Osteoblast (primary cell): Measurements from ENCODE around the gene GPR55. TPM values are rescaled to one million over a fixed set of nuclear protein-coding genes. Genes with fewer than 3 reads are reported as not detected.

Experiments
- DNase-seq: peaks from one replicate; pipeline ENCODE4 v3.0.0; 2011; ENCODE audit warnings: low spot score, mixed read lengths; ENCODE audit not compliant: insufficient read length; ENCODE audit errors: missing footprints
- H2AFZ ChIP-seq: 2 replicates; pipeline ENCODE4 v1.6.0; 2011; ENCODE audit warnings: mild to moderate bottlenecking, low read length
- H3K27ac ChIP-seq: 2 replicates; pipeline ENCODE4 v1.5.1; 2011; ENCODE audit warnings: mild to moderate bottlenecking, low read depth, low read length, moderate library complexity
- H3K27me3 ChIP-seq: 2 replicates; pipeline ENCODE4 v1.6.0; 2012; ENCODE audit warnings: mild to moderate bottlenecking, control low read depth, inconsistent platforms, low read length, moderate library complexity; ENCODE audit not compliant: insufficient read depth
- H3K36me3 ChIP-seq: 2 replicates; pipeline ENCODE4 v1.5.1; 2011; ENCODE audit warnings: mild to moderate bottlenecking, low read length, control low read depth, moderate library complexity; ENCODE audit not compliant: insufficient read depth
- H3K4me1 ChIP-seq: 2 replicates; pipeline ENCODE4 v1.5.1; 2011; ENCODE audit warnings: mild to moderate bottlenecking, low read length, control low read depth, moderate library complexity; ENCODE audit not compliant: insufficient read depth
- H3K4me2 ChIP-seq: 2 replicates; pipeline ENCODE4 v1.6.0; 2011; ENCODE audit warnings: mild to moderate bottlenecking, low read length; ENCODE audit not compliant: insufficient read depth
- H3K4me3 ChIP-seq: fragments of 200-600 bp; sonication (generic); 3 replicates; pipeline ENCODE4 v1.5.1; 2012; ENCODE audit warnings: mild to moderate bottlenecking, low read length, inconsistent platforms; ENCODE audit not compliant: insufficient read depth
- H3K79me2 ChIP-seq: 2 replicates; pipeline ENCODE4 v1.6.0; 2012; ENCODE audit warnings: mild to moderate bottlenecking, low read length, control low read depth, inconsistent platforms; ENCODE audit not compliant: insufficient read depth
- H3K9me3 ChIP-seq: 2 replicates; pipeline ENCODE4 v1.5.1; 2011; ENCODE audit warnings: low read depth, low read length, control low read depth
- H4K20me1 ChIP-seq: 2 replicates; pipeline ENCODE4 v1.6.0; 2012; ENCODE audit warnings: mild to moderate bottlenecking, low read length, control low read depth; ENCODE audit not compliant: insufficient read depth
- CTCF ChIP-seq: IDR thresholded peaks from 2 replicates; pipeline ENCODE4 v1.5.1; 2011; ENCODE audit warnings: mild to moderate bottlenecking, low read depth, low read length, moderate library complexity; ENCODE audit errors: extremely low read depth
- total RNA-seq: library from RNA; depleted of rRNA; stranded (reverse); fragments of >200 nt; gene quantifications from 2 replicates; pipeline ENCODE4 v1.2.3, GENCODE V29; 2012

The GPR55 gene
- total RNA-seq, 1 donor = not detected

GRCh38 chr2:230900336-230900995 lies 24.6 kb downstream of the GPR55 start:
- Histone ChIP-seq H3K9me3 (no peaks in the 10 kb centered on the region), H2AFZ (no peak overlapping the region), H4K20me1 (no peaks in the 10 kb centered on the region), H3K4me2 (no peak overlapping the region), H3K4me3 (no peak overlapping the region), H3K36me3 (no peaks in the 10 kb centered on the region), H3K4me1 (no peaks in the 10 kb centered on the region), H3K27me3 (peaks cover 28% of the 10 kb centered on the region), H3K27ac (no peak overlapping the region), H3K79me2 (no peaks in the 10 kb centered on the region)
- TF ChIP-seq CTCF = no peak
- no peak for DNase-seq

GRCh38 chr2:230899786-230900185 lies 25.3 kb downstream of the GPR55 start:
- DNase-seq = no peak

GRCh38 chr2:230899287-230899686 lies 25.8 kb downstream of the GPR55 start:
- H3K36me3 ChIP-seq = no peaks in the 10 kb centered on the region
- no peak overlapping the region for H3K4me2 ChIP-seq
- no peaks in the 10 kb centered on the region for H3K4me1 ChIP-seq
- DNase-seq = no peak
- H3K4me3 ChIP-seq = no peak overlapping the region
- no peaks in the 10 kb centered on the region for H3K79me2 ChIP-seq
- no peak overlapping the region for H2AFZ ChIP-seq
- H3K27me3 ChIP-seq = peaks cover 30% of the 10 kb centered on the region
- no peaks in the 10 kb centered on the region for H3K9me3 ChIP-seq
- H3K27ac ChIP-seq = no peak overlapping the region
- H4K20me1 ChIP-seq = no peaks in the 10 kb centered on the region
- TF ChIP-seq CTCF = no peak

More at GRCh38 chr2:230899786-230900185, 25.3 kb downstream of the GPR55 start:
- Histone ChIP-seq H3K9me3 (no peaks in the 10 kb centered on the region), H3K4me3 (no peak overlapping the region), H3K27me3 (peaks cover 30% of the 10 kb centered on the region), H3K36me3 (no peaks in the 10 kb centered on the region), H2AFZ (no peak overlapping the region), H3K4me2 (no peak overlapping the region), H3K27ac (no peak overlapping the region), H4K20me1 (no peaks in the 10 kb centered on the region), H3K4me1 (no peaks in the 10 kb centered on the region), H3K79me2 (no peaks in the 10 kb centered on the region)
- TF ChIP-seq CTCF = no peak

- Histone ChIP-seq H3K4me1 (no peaks in the 10 kb centered on the region), H3K79me2 (no peaks in the 10 kb centered on the region), H3K36me3 (no peaks in the 10 kb centered on the region), H2AFZ (no peak overlapping the region), H4K20me1 (no peaks in the 10 kb centered on the region), H3K4me3 (no peak overlapping the region), H3K27me3 (peaks cover 30% of the 10 kb centered on the region), H3K4me2 (no peak overlapping the region), H3K9me3 (no peaks in the 10 kb centered on the region), H3K27ac (no peak overlapping the region)
- TF ChIP-seq CTCF = no peak
- no peak for DNase-seq
Observed at GRCh38 chr2:230898713-230899091, 26.3 kb downstream of the GPR55 start.
